Measurements from ENCODE around the gene VIPR2.
"Not testable (repeated sequence)": the region's sequence is repeated elsewhere in the genome, so short reads cannot be mapped to it uniquely, and the experiment has no call there.

Gene VIPR2

GRCh38 chr7:159013181-159013690, 131.4 kb downstream of the VIPR2 start:
- no peak overlapping the region for H3K4me3 Mint-ChIP-seq
- no peak overlapping the region for H3K27ac Mint-ChIP-seq
- peaks cover 3% of the 10 kb centered on the region for H3K4me1 Mint-ChIP-seq
- H3K27me3 Mint-ChIP-seq, result peaks cover 10% of the 10 kb centered on the region
- no peak for DNase-seq (ENCODE audit: low spot score in 2 of 2)
- ATAC-seq (ENCODE audit: low read depth), result no peak
- H3K9me3 Mint-ChIP-seq, result peaks cover 1% of the 10 kb centered on the region
- no peaks in the 10 kb centered on the region for H3K36me3 Mint-ChIP-seq

- Mint-ChIP-seq H3K4me1 (no peaks in the 10 kb centered on the region), H3K36me3 (no peaks in the 10 kb centered on the region), H3K4me3 (no peak overlapping the region), H3K9me3 (no peaks in the 10 kb centered on the region), H3K27ac (no peak overlapping the region), H3K27me3 (peaks cover 10% of the 10 kb centered on the region)
- DNase-seq (ENCODE audit: low spot score in 2 of 2) (no peak), ATAC-seq (ENCODE audit: low read depth) (no peak)
Measured at GRCh38 chr7:159012353-159013069, 132.2 kb downstream of the VIPR2 start.

- ATAC-seq (ENCODE audit: low read depth), result no peak
- H3K27ac Mint-ChIP-seq, result no peak overlapping the region
Measured at GRCh38 chr7:159011722-159012022, 133.0 kb downstream of the VIPR2 start.

GRCh38 chr7:159010937-159011721, 133.5 kb downstream of the VIPR2 start:
- H3K36me3 Mint-ChIP-seq, result no peaks in the 10 kb centered on the region
- DNase-seq (ENCODE audit: low spot score in 2 of 2), result no peak
- H3K4me3 Mint-ChIP-seq, result no peak overlapping the region
- no peak for ATAC-seq (ENCODE audit: low read depth)
- no peak overlapping the region for H3K27ac Mint-ChIP-seq
- peaks cover 10% of the 10 kb centered on the region for H3K27me3 Mint-ChIP-seq
- no peaks in the 10 kb centered on the region for H3K4me1 Mint-ChIP-seq
- no peaks in the 10 kb centered on the region for H3K9me3 Mint-ChIP-seq

More at GRCh38 chr7:159011722-159012022, 133.0 kb downstream of the VIPR2 start:
- no peak for DNase-seq (ENCODE audit: low spot score in 2 of 2)
- Mint-ChIP-seq H3K4me1 (no peaks in the 10 kb centered on the region), H3K27me3 (peaks cover 10% of the 10 kb centered on the region), H3K9me3 (no peaks in the 10 kb centered on the region), H3K36me3 (no peaks in the 10 kb centered on the region), H3K4me3 (no peak overlapping the region)

GRCh38 chr7:159010411-159010810, 134.3 kb downstream of the VIPR2 start:
- Mint-ChIP-seq H3K4me3 (no peak overlapping the region), H3K27me3 (peaks cover 10% of the 10 kb centered on the region), H3K27ac (no peak overlapping the region), H3K9me3 (no peaks in the 10 kb centered on the region), H3K36me3 (no peaks in the 10 kb centered on the region), H3K4me1 (no peaks in the 10 kb centered on the region)
- DNase-seq (ENCODE audit: low spot score in 2 of 2) (no peak), ATAC-seq (ENCODE audit: low read depth) (no peak)

- Mint-ChIP-seq H3K9me3 (no peaks in the 10 kb centered on the region), H3K27me3 (peaks cover 10% of the 10 kb centered on the region), H3K4me3 (no peak overlapping the region), H3K27ac (no peak overlapping the region), H3K4me1 (no peaks in the 10 kb centered on the region), H3K36me3 (no peaks in the 10 kb centered on the region)
- no peak for DNase-seq (ENCODE audit: low spot score in 2 of 2)
- ATAC-seq (ENCODE audit: low read depth), result no peak
Measured at GRCh38 chr7:159009951-159010350, 134.7 kb downstream of the VIPR2 start.

- no peak overlapping the region for H3K4me3 Mint-ChIP-seq
- ATAC-seq (ENCODE audit: low read depth), result no peak
- no peaks in the 10 kb centered on the region for H3K4me1 Mint-ChIP-seq
- H3K27me3 Mint-ChIP-seq, result peaks cover 13% of the 10 kb centered on the region
- no peak for DNase-seq (ENCODE audit: low spot score in 2 of 2)
- H3K36me3 Mint-ChIP-seq, result no peaks in the 10 kb centered on the region
- H3K9me3 Mint-ChIP-seq, result no peaks in the 10 kb centered on the region
- H3K27ac Mint-ChIP-seq, result no peak overlapping the region
Measured at GRCh38 chr7:159008417-159008816, 136.2 kb downstream of the VIPR2 start.

- H3K27ac Mint-ChIP-seq, result no peak overlapping the region
- H3K27me3 Mint-ChIP-seq, result peaks cover 11% of the 10 kb centered on the region
Measured at GRCh38 chr7:159007996-159008389, 136.7 kb downstream of the VIPR2 start.

GRCh38 chr7:159007364-159007995, 137.2 kb downstream of the VIPR2 start:
- no peaks in the 10 kb centered on the region for H3K36me3 Mint-ChIP-seq
- ATAC-seq (ENCODE audit: low read depth), result no peak
- H3K4me1 Mint-ChIP-seq, result no peaks in the 10 kb centered on the region
- DNase-seq (ENCODE audit: low spot score in 2 of 2), result no peak
- no peak overlapping the region for H3K4me3 Mint-ChIP-seq
- no peaks in the 10 kb centered on the region for H3K9me3 Mint-ChIP-seq
- H3K27ac Mint-ChIP-seq, result no peak overlapping the region
- H3K27me3 Mint-ChIP-seq, result peaks cover 11% of the 10 kb centered on the region

More at GRCh38 chr7:159007996-159008389, 136.7 kb downstream of the VIPR2 start:
- H3K9me3 Mint-ChIP-seq, result no peaks in the 10 kb centered on the region
- no peak for ATAC-seq (ENCODE audit: low read depth)
- no peak for DNase-seq (ENCODE audit: low spot score in 2 of 2)
- H3K4me1 Mint-ChIP-seq, result no peaks in the 10 kb centered on the region
- no peaks in the 10 kb centered on the region for H3K36me3 Mint-ChIP-seq
- no peak overlapping the region for H3K4me3 Mint-ChIP-seq

GRCh38 chr7:159006610-159007130, 138.0 kb downstream of the VIPR2 start:
- H3K27me3 Mint-ChIP-seq, result peaks cover 11% of the 10 kb centered on the region

GRCh38 chr7:159006022-159006609, 138.6 kb downstream of the VIPR2 start:
- H3K4me1 Mint-ChIP-seq; H3K9me3 Mint-ChIP-seq; H3K36me3 Mint-ChIP-seq; DNase-seq (ENCODE audit: low spot score in 2 of 2); ATAC-seq (ENCODE audit: low read depth); H3K27me3 Mint-ChIP-seq; H3K27ac Mint-ChIP-seq; H3K4me3 Mint-ChIP-seq: not testable (repeated sequence)

More at GRCh38 chr7:159006610-159007130, 138.0 kb downstream of the VIPR2 start:
- Mint-ChIP-seq H3K9me3 (no peaks in the 10 kb centered on the region), H3K4me1 (no peaks in the 10 kb centered on the region), H3K27ac (no peak overlapping the region), H3K4me3 (no peak overlapping the region), H3K36me3 (no peaks in the 10 kb centered on the region)
- ATAC-seq (ENCODE audit: low read depth) (no peak), DNase-seq (ENCODE audit: low spot score in 2 of 2) (no peak)

GRCh38 chr7:159005618-159006017, 139.0 kb downstream of the VIPR2 start:
- H3K27ac Mint-ChIP-seq, result no peak overlapping the region
- H3K9me3 Mint-ChIP-seq, result no peaks in the 10 kb centered on the region
- no peaks in the 10 kb centered on the region for H3K4me1 Mint-ChIP-seq
- no peaks in the 10 kb centered on the region for H3K36me3 Mint-ChIP-seq
- DNase-seq (ENCODE audit: low spot score in 2 of 2) (no peak), ATAC-seq (ENCODE audit: low read depth) (no peak)
- no peak overlapping the region for H3K4me3 Mint-ChIP-seq
- H3K27me3 Mint-ChIP-seq, result peaks cover 4% of the 10 kb centered on the region

- H3K4me3 Mint-ChIP-seq, result no peak overlapping the region
- ATAC-seq (ENCODE audit: low read depth) (no peak), DNase-seq (ENCODE audit: low spot score in 2 of 2) (no peak)
- no peaks in the 10 kb centered on the region for H3K4me1 Mint-ChIP-seq
- no peaks in the 10 kb centered on the region for H3K9me3 Mint-ChIP-seq
- no peaks in the 10 kb centered on the region for H3K36me3 Mint-ChIP-seq
- no peak overlapping the region for H3K27ac Mint-ChIP-seq
- peaks cover 4% of the 10 kb centered on the region for H3K27me3 Mint-ChIP-seq
Measured at GRCh38 chr7:159004411-159004810, 140.3 kb downstream of the VIPR2 start.

- Mint-ChIP-seq H3K4me3 (no peak overlapping the region), H3K9me3 (no peaks in the 10 kb centered on the region), H3K4me1 (no peaks in the 10 kb centered on the region), H3K27me3 (peaks cover 7% of the 10 kb centered on the region), H3K27ac (no peak overlapping the region), H3K36me3 (no peaks in the 10 kb centered on the region)
- ATAC-seq (ENCODE audit: low read depth), result no peak
- no peak for DNase-seq (ENCODE audit: low spot score in 2 of 2)
Measured at GRCh38 chr7:159001811-159002210, 142.9 kb downstream of the VIPR2 start.

Data from memory B cell (primary cell).